ENCODE data around the gene STARD3.

STARD3 gene

GRCh38 chr17:39639043-39639442 is 2.1 kb downstream of the STARD3 start:
- no peak for TF ChIP-seq CTCF (IDR thresholded peaks at IDR 0.05; ENCODE audit: control insufficient read depth, insufficient read depth, low read depth, low read length, missing control alignments)
- DNase-seq (ENCODE audit: low read depth) = no peak
- no peak overlapping the region for H3K4me3 ChIP-seq (ENCODE audit: control insufficient read depth, low read depth, low read length)

GRCh38 chr17:39639566-39640458 is 2.9 kb downstream of the STARD3 start:
- no peak for TF ChIP-seq CTCF (IDR thresholded peaks at IDR 0.05; ENCODE audit: control insufficient read depth, insufficient read depth, low read depth, low read length, missing control alignments)
- H3K4me3 ChIP-seq (ENCODE audit: control insufficient read depth, low read depth, low read length) = no peak overlapping the region
- DNase-seq (ENCODE audit: low read depth) = no peak

GRCh38 chr17:39640591-39641031 is 3.7 kb downstream of the STARD3 start:
- no peak overlapping the region for H3K4me3 ChIP-seq (ENCODE audit: control insufficient read depth, low read depth, low read length)
- no peak for TF ChIP-seq CTCF (IDR thresholded peaks at IDR 0.05; ENCODE audit: control insufficient read depth, insufficient read depth, low read depth, low read length, missing control alignments)
- DNase-seq (ENCODE audit: low read depth) = no peak

DNA sequence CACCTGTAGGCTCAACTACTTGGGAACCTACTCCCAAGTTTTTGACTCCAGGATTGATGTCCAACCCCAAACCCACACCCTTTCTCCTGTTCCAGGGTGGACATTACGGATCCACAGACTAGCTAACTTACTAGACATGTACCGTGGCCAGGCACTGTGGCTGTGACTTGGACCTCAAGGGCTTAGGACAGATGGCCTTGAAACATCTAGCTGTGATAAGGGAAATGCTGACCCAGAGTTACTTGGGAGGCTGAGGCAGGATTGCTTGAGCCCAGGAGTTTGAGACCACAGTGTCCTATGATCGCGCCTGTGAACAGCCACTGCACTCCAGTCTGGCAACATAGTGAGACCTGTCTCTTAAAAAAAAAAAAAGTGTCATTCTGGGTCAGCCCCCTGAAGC is 4.2 kb downstream of the STARD3 start:
- no peak overlapping the region for H3K4me3 ChIP-seq (ENCODE audit: control insufficient read depth, low read depth, low read length)
- DNase-seq (ENCODE audit: low read depth) = no peak
- TF ChIP-seq CTCF (IDR thresholded peaks at IDR 0.05; ENCODE audit: control insufficient read depth, insufficient read depth, low read depth, low read length, missing control alignments) = no peak

DNA sequence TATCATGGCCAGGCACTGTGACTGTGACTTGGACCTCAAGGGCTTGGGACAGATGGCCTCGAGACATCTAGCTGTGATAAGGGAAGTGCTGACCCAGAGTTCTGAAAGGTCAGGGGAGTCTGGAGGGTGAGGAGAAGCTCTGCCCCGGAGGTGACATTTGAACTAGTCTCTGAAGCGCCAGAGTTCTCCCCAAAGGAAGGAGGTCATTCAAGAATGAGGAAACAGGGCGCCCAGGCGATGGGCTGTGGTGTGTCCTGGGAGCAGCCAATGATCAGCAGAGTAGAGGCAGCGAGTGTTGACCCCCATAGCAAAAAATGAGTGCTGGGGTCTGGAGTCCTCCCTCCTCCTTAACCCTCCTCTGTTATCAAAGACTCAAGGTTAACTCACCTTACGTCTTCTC is 4.9 kb downstream of the STARD3 start:
- no peak for TF ChIP-seq CTCF (IDR thresholded peaks at IDR 0.05; ENCODE audit: control insufficient read depth, insufficient read depth, low read depth, low read length, missing control alignments)
- DNase-seq (ENCODE audit: low read depth) = no peak
- H3K4me3 ChIP-seq (ENCODE audit: control insufficient read depth, low read depth, low read length) = no peak overlapping the region

DNA sequence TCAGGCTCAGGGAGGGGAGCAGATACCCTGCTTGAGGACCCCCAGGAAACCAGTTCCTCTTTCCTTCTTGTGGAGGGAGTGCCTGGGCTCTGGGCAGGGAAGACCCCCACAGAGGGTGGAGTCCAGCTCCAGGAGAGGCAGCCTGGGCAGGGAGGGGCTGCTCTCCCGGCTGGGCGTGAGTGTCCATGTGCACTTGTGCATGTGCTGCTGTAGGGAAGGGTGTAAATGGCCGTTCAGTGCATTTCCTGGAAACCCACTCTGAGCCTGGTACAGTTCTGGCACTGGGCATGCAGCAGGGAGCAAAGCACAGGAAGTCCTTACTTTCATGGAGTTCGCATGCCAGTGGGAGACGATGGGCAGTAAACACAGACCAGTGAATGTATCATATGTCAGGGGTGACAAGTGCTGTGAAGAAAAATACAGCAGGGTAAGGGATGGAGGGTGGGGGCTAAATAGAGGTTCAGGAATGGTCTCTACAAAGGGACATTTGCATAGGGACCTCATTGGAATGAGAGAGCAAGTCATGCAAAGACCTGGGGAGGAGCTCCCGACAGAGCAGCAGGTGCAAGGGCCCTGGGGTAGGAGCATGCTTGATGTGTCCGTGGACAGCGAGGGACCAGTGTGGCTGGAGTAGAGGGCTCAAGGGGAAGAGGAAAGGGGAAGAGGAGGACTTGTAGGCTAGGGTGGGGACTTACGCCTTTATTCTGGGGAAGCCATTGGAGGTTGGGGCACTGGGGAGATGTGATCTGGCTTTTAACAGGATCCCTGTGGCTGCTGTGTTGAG is 5.5 kb downstream of the STARD3 start:
- no peak for DNase-seq (ENCODE audit: low read depth)
- no peak for TF ChIP-seq CTCF (IDR thresholded peaks at IDR 0.05; ENCODE audit: control insufficient read depth, insufficient read depth, low read depth, low read length, missing control alignments)

More for the DNA sequence above, 5.5 kb downstream of the STARD3 start:
- H3K4me3 ChIP-seq (ENCODE audit: control insufficient read depth, low read depth, low read length) = no peak overlapping the region
